Activated CD4-positive, alpha-beta memory T cell treated with anti-CD3 and anti-CD28 coated beads for 36 hours (primary cell): ENCODE data around the gene TSPAN15. TPM values are rescaled to one million over a fixed set of nuclear protein-coding genes. Genes with fewer than 3 reads are reported as not detected.
A peak's percentile ranks its signal among the peaks of the same experiment; 100 is the strongest.
"Not testable (repeated sequence)": the region's sequence is repeated elsewhere in the genome, so short reads cannot be mapped to it uniquely, and the experiment has no call there.

Experiments
- CTCF ChIA-PET: fragments of 350-600 bp; sonication (Branson Sonifier 250); formaldehyde crosslinking; loops from one replicate; lab custom pipeline; 2021; ENCODE audit warnings: antibody characterized with exemption, inconsistent platforms; lab: Charles Lee
- POLR2A ChIA-PET: fragments of 350-600 bp; sonication (Branson Sonifier 250); formaldehyde crosslinking; loops from one replicate; lab custom pipeline; 2021; ENCODE audit warnings: antibody characterized with exemption; lab: Charles Lee
- DNase-seq: peaks from one replicate; pipeline ENCODE4 v3.0.0-alpha.2; 2020
- H3K27ac Mint-ChIP-seq: one replicate; pipeline ENCODE4 v1.8.0; 2021; ENCODE audit warnings: mixed read lengths
- H3K27me3 Mint-ChIP-seq: one replicate; pipeline ENCODE4 v1.8.0; 2021; ENCODE audit warnings: mixed read lengths
- H3K36me3 Mint-ChIP-seq: one replicate; pipeline ENCODE4 v1.8.0; 2021; ENCODE audit warnings: mixed read lengths
- H3K4me1 Mint-ChIP-seq: one replicate; pipeline ENCODE4 v1.8.0; 2021; ENCODE audit warnings: low read depth, mixed read lengths
- H3K4me3 Mint-ChIP-seq: one replicate; pipeline ENCODE4 v1.8.0; 2021; ENCODE audit warnings: mild to moderate bottlenecking, mixed read lengths
- H3K9me3 Mint-ChIP-seq: one replicate; pipeline ENCODE4 v1.8.0; 2021; ENCODE audit warnings: mixed read lengths
- intact Hi-C: fragments of 100-400 bp; cut with micrococcal nuclease; formaldehyde crosslinking; loops from one replicate; pipeline ENCODE4 v1.15.1; 2023
- total RNA-seq, 2 experiments: library from RNA; stranded (reverse); gene quantifications; one replicate each; pipeline ENCODE4 v1.2.3, GENCODE V29; 2021

TSPAN15 gene
- total RNA-seq, 2 experiments from 2014 or later: 2.5 to 3.1 TPM

DNA sequence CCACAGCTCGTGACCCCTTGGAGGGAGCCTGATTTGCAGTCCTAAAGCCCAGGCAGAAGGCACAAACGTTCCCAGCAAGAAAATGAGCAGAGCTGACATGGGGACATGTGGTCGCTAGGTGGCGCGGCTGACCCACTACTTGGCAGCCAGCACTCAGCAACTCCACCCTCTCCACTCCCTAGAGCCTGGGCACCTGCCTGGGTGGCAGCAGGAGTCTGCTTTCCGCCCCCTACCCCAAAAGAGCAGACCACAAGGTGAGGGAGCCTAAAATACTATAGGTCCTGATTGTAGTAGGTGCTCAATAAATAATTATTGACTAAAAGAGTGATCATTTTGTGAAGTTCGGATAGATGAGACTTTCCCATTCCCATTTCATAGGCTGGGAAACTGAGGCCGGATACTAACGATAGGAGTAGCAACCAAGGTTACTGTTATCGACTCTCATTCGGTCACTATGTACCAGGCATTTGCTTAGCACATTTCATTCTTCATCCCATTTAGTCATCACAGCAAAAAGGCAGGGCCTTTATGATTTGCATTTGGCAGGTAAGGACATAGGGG, 64.5 kb downstream of the TSPAN15 start:
- peak; percentile 86 for DNase-seq
- Mint-ChIP-seq H3K9me3 (no peaks in the 10 kb centered on the region), H3K27me3 (no peaks in the 10 kb centered on the region), H3K36me3 (no peaks in the 10 kb centered on the region), H3K27ac (no peak overlapping the region), H3K4me3 (no peak overlapping the region), H3K4me1 (no peaks in the 10 kb centered on the region)
- ChIA-PET POLR2A (interaction anchor here (1.3 kb wide), 1 partner anchor 120 kb away, joined by 4 read pairs; no protein-coding TSS in a partner anchor), CTCF (interaction anchor here (0.6 to 6.3 kb wide), 41 partner anchors 8 to 401 kb away, joined by 3 to 247 read pairs (median 4); partner anchors contain the start of genes FAM241B, NEUROG3 and TACR2)
- intact Hi-C loops: loop anchor here (1.0 to 5.0 kb wide), 3 partner anchors 124 to 397 kb away; no protein-coding TSS in a partner anchor

DNA sequence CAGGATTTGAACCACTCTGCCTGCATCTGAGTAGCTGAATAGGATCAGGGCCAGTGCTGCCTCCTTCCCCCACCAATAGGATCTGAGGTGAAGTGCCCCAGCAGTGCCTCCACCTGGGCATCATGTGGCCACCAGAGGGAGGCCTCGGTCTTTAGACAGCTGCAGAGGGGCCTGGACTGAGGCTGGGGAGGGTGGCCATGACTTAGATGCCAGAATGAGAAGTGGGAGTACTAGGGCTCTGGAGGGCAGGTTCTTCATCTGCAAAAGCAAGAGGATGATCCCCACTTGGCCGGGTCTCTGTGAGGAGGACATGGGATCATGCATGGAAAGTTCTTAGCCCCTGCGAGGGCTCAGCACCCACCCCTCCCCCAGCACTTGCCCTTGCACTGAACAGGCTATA, 65.1 kb downstream of the TSPAN15 start:
- ChIA-PET CTCF (interaction anchor here (1.0 to 6.3 kb wide), 14 partner anchors 8 to 400 kb away, joined by 3 to 247 read pairs (median 8); partner anchors contain the start of gene FAM241B), POLR2A (interaction anchor here (1.3 kb wide), 1 partner anchor 120 kb away, joined by 4 read pairs; no protein-coding TSS in a partner anchor)
- H3K4me1 Mint-ChIP-seq: no peaks in the 10 kb centered on the region
- intact Hi-C loops: loop anchor here (5.0 kb wide), 1 partner anchor 396 kb away; no protein-coding TSS in a partner anchor
- no peaks in the 10 kb centered on the region for H3K27me3 Mint-ChIP-seq
- no peaks in the 10 kb centered on the region for H3K9me3 Mint-ChIP-seq
- peak; percentile 56 for DNase-seq
- no peak overlapping the region for H3K4me3 Mint-ChIP-seq
- no peak overlapping the region for H3K27ac Mint-ChIP-seq
- H3K36me3 Mint-ChIP-seq: no peaks in the 10 kb centered on the region

DNA sequence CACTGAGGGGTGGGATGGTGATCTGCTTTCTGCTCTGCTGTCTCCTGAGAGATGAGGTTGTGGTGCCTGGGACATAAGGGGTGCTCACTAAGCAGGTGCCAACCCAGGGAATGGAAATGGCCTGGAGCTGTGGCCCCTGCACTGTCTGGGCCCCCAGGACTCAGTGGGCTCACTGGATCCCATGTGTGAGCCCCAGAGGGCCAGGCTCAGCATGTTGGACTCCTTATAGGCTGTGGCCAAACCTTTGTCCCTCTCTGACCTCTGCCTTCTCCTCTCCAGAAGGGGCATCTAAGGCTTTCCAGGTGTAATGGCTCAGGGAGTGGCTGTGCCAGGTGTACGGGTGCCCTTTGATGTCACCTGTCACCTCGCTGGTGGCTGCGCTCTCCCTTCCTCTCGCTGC, 65.5 kb downstream of the TSPAN15 start:
- Mint-ChIP-seq H3K27me3 (no peaks in the 10 kb centered on the region), H3K4me1 (no peaks in the 10 kb centered on the region), H3K4me3 (no peak overlapping the region), H3K36me3 (no peaks in the 10 kb centered on the region), H3K27ac (no peak overlapping the region), H3K9me3 (no peaks in the 10 kb centered on the region)
- ChIA-PET CTCF (interaction anchor here (1.0 to 6.3 kb wide), 8 partner anchors 8 to 201 kb away, joined by 3 to 247 read pairs (median 5); no protein-coding TSS in a partner anchor), POLR2A (no interaction called here)
- DNase-seq: no peak
- intact Hi-C loops: loop anchor here (5.0 kb wide), 1 partner anchor 396 kb away; no protein-coding TSS in a partner anchor

DNA sequence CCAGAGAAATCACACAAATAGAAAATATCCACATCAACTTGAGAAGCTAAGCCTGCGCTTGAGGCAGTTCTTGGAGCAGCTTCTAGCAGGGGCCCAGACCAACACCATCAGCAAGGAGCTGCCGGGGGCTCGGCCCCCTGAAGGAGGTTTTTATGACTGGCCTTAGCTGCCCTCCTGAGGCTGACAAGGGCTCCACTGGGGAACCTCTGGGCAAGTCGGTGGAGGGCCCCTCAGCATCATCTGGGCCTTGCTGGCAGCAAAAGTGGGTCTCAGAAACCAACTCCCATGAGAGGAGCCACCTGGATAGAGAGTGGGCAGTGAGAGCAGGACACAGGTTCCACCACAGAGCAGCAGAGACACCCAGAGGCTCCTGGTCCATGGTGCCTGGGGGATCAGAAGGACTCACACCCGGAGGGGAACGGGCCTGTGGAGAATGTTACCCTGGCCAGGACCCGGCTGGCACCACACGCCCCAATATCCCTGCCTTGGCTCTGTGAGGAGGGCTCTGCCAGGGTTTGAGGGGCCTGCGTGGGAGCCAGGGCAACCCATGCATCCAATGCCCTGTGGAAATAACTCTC, 66.1 kb downstream of the TSPAN15 start:
- CTCF ChIA-PET: interaction anchor here (1.0 to 6.3 kb wide), 5 partner anchors 9 to 200 kb away, joined by 3 to 247 read pairs (median 4); no protein-coding TSS in a partner anchor
- no peak for DNase-seq
- intact Hi-C loops: loop anchor here (5.0 kb wide), 1 partner anchor 395 kb away; no protein-coding TSS in a partner anchor

DNA sequence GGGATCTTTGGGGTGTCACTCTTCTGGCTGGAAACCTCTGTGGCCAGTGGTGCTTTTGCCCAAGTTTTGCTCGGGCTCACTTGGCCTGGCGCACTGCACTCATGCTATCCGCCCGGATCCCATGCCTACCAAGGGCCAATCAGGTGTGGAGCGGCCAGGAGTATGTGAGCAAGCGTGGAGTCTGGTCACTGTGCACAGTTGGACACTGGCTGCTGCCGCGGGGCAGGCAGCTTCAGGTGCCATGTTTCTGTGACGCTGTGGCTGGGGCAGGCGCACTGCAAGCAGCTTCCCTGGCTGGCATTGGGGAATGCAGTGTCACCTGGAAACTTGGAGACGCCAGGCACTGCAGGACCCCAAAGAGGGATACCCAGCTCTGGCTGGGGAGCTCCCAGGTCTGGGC, 76.7 kb downstream of the TSPAN15 start:
- no peaks in the 10 kb centered on the region for H3K9me3 Mint-ChIP-seq
- no peaks in the 10 kb centered on the region for H3K4me1 Mint-ChIP-seq
- H3K27ac Mint-ChIP-seq: no peak overlapping the region
- no peaks in the 10 kb centered on the region for H3K36me3 Mint-ChIP-seq
- H3K4me3 Mint-ChIP-seq: no peak overlapping the region
- H3K27me3 Mint-ChIP-seq: peaks cover 2% of the 10 kb centered on the region
- intact Hi-C loops: no loop called here
- ChIA-PET POLR2A (no interaction called here), CTCF (interaction anchor here (1.0 to 2.0 kb wide), 6 partner anchors 11 to 114 kb away, joined by 3 to 5 read pairs (median 4); partner anchors contain the start of gene FAM241B)
- DNase-seq: no peak

More for the DNA sequence above, 66.1 kb downstream of the TSPAN15 start:
- Mint-ChIP-seq H3K4me3 (no peak overlapping the region), H3K36me3 (no peaks in the 10 kb centered on the region), H3K4me1 (no peaks in the 10 kb centered on the region), H3K9me3 (no peaks in the 10 kb centered on the region), H3K27ac (no peak overlapping the region), H3K27me3 (no peaks in the 10 kb centered on the region)
- POLR2A ChIA-PET: no interaction called here

DNA sequence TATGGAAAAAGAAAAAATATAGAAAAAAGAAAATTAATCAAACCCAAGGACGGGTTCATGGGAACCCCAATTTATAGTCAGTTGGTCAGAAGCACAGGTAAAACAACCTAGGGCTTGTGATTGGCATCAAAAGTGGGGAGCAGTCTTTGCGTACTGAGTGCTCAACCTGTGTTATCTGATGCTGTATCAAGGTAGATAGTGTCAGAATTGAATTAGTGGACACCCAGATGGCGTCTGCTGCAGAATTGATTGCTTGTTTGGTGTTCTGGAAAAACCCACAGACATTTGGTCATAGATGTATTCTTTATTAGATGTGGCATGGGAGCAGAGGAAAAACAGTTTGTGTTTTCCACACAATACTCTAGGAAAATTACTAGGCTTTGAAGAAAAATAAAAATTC, 82.4 kb downstream of the TSPAN15 start:
- Mint-ChIP-seq H3K27ac (no peak overlapping the region), H3K27me3 (no peaks in the 10 kb centered on the region), H3K4me1 (no peaks in the 10 kb centered on the region), H3K4me3 (no peak overlapping the region), H3K36me3 (no peaks in the 10 kb centered on the region), H3K9me3 (peaks cover 6% of the 10 kb centered on the region)
- no peak for DNase-seq
- intact Hi-C loops: no loop called here
- ChIA-PET CTCF (interaction anchor here (1.7 kb wide), 1 partner anchor 18 kb away, joined by 6 read pairs; no protein-coding TSS in a partner anchor), POLR2A (no interaction called here)

DNA sequence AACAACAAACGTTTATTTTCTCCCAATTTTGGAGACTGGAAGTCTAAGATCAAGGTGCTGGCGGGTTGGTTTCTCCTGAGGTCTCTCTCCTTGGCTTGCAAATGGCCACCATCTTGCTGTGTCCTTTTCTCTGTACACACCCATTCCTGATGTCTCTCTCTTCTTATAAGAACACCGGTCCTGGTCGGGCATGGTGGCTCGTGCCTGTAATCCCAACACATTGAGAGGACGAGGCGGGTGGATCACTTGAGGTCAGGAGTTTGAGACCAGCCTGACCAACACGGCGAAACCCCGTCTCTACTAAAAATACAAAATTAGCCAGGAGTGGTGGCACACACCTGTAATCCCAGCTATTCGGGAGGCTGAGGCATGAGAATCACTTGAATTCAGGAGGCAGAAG, 85.3 kb downstream of the TSPAN15 start:
- H3K4me3 Mint-ChIP-seq, H3K27ac Mint-ChIP-seq, H3K4me1 Mint-ChIP-seq, intact Hi-C loops, H3K27me3 Mint-ChIP-seq, H3K36me3 Mint-ChIP-seq, CTCF ChIA-PET, DNase-seq, POLR2A ChIA-PET: not testable (repeated sequence)
- H3K9me3 Mint-ChIP-seq: peaks cover 15% of the 10 kb centered on the region

DNA sequence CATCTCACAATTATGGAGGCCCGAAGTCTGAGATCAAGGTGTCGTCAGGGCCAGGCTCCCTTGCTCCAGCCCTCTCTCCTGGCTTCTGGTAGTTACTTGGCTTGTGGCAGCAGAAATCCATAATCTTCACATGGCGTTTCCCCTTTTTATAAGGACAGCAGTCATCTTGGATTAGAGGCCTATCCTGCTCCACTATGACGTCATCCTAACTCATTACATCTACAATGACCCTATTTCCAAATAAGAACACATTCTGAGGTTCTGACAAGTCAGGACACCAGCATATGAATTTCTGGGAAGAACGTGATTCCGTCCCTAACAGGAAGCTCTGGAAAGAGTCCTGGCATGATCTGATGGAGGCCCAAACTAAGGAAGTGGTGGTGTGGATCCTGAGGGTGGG, 86.2 kb downstream of the TSPAN15 start:
- intact Hi-C loops: no loop called here
- Mint-ChIP-seq H3K9me3 (peaks cover 19% of the 10 kb centered on the region), H3K36me3 (no peaks in the 10 kb centered on the region), H3K4me3 (no peak overlapping the region), H3K4me1 (no peaks in the 10 kb centered on the region), H3K27ac (no peak overlapping the region), H3K27me3 (peaks cover 3% of the 10 kb centered on the region)
- ChIA-PET POLR2A (no interaction called here), CTCF (no interaction called here)
- no peak for DNase-seq

DNA sequence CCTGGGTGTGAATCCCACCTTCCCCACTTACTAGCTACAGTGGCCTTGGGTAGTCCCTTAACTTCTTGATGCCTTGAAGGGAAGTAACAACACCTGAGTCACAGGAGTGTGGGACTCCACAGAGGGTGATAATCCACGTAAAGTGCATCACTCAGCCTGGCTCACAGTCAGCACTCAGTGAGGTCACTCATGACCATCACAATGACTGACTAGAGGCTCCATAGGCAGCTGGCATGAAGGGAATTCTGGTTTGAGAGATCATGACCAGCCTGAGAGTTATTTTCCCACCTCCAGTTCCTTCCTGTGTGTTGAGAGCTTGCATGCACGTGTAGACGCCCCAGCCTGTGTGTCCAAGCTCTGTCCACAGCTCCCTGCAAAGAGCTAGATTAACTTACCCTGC, 87.2 kb downstream of the TSPAN15 start:
- no peak overlapping the region for H3K4me3 Mint-ChIP-seq
- peaks cover 3% of the 10 kb centered on the region for H3K27me3 Mint-ChIP-seq
- ChIA-PET POLR2A (no interaction called here), CTCF (interaction anchor here (0.6 kb wide), 1 partner anchor 23 kb away, joined by 3 read pairs; no protein-coding TSS in a partner anchor)
- no peak overlapping the region for H3K27ac Mint-ChIP-seq
- intact Hi-C loops: no loop called here
- DNase-seq: no peak
- H3K36me3 Mint-ChIP-seq: no peaks in the 10 kb centered on the region
- no peaks in the 10 kb centered on the region for H3K4me1 Mint-ChIP-seq
- peaks cover 17% of the 10 kb centered on the region for H3K9me3 Mint-ChIP-seq

DNA sequence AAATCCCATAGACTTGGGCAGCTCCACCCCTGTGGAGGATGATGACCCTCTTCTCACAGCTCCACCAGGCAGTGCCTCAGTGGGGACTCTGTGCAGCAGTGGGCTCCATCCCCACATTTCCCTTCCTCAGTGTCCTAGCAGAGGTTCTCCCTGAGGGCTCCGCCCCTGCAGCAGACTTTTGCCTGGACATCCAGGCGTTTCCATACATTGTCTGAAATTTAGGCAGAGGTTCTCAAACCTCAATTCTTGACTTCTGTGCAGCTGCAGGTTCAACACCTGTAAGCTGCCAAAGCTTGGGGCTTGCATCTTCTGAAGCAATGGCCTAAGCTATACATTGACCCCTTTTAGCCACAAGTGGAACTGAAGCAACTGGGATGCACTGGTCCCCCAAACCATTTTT, 90.2 kb downstream of the TSPAN15 start:
- Mint-ChIP-seq H3K9me3 (peaks cover 13% of the 10 kb centered on the region), H3K27ac (no peak overlapping the region), H3K27me3 (peaks cover 3% of the 10 kb centered on the region), H3K4me3 (no peak overlapping the region), H3K36me3 (no peaks in the 10 kb centered on the region), H3K4me1 (no peaks in the 10 kb centered on the region)
- CTCF ChIA-PET: no interaction called here
- POLR2A ChIA-PET: no interaction called here
- intact Hi-C loops: no loop called here
- no peak for DNase-seq

DNA sequence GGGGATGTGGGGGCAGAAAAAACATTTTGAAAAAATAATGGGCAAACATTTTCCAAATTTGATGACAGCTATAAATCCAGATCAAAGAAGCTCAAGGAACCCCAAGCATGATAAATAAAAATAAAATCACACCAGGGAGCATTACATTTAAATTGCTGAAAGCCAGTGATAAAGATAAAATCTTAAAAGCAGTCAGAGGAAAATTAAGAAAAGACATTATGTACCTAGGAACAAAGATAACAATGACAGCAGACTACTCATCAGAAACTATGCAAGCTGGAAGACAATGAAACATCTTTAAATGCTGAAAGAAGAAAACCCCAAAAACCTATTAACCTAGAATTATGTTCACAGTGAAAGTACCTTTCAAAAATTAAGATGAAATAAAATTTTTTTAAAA, 98.7 kb downstream of the TSPAN15 start:
- no peak for DNase-seq
- H3K36me3 Mint-ChIP-seq: peaks cover 9% of the 10 kb centered on the region
- POLR2A ChIA-PET: no interaction called here
- intact Hi-C loops: no loop called here
- peaks cover 33% of the 10 kb centered on the region for H3K9me3 Mint-ChIP-seq
- H3K4me1 Mint-ChIP-seq: no peaks in the 10 kb centered on the region
- H3K27ac Mint-ChIP-seq: no peak overlapping the region
- CTCF ChIA-PET: interaction anchor here (0.8 to 1.3 kb wide), 3 partner anchors 35 to 79 kb away, joined by 4 to 6 read pairs (median 5); no protein-coding TSS in a partner anchor
- H3K27me3 Mint-ChIP-seq: peaks cover 4% of the 10 kb centered on the region
- H3K4me3 Mint-ChIP-seq: no peak overlapping the region

DNA sequence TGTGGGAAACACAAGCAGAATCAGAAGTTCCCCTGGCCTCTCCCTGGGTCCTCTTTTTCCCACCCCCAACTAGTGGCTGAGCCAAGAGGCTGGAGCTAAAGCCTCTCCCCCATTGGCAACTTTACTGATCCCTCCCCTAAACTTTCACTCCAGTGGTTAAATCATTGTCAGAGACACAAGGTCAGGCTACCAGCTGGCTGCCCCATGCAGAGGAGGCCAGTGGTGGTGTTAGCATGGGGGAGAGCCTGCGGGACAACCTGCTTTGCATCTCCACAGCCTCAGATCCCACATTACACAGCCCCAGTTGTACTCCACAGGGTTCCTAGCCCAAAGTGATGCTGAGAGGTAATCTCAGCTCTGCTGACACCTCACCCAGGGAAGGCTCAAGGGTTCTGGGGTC, 101.0 kb downstream of the TSPAN15 start:
- no peak for DNase-seq
- peaks cover 33% of the 10 kb centered on the region for H3K9me3 Mint-ChIP-seq
- no peak overlapping the region for H3K27ac Mint-ChIP-seq
- no peaks in the 10 kb centered on the region for H3K4me1 Mint-ChIP-seq
- H3K4me3 Mint-ChIP-seq: no peak overlapping the region
- ChIA-PET CTCF (no interaction called here), POLR2A (no interaction called here)
- peaks cover 9% of the 10 kb centered on the region for H3K36me3 Mint-ChIP-seq
- intact Hi-C loops: no loop called here
- H3K27me3 Mint-ChIP-seq: peaks cover 6% of the 10 kb centered on the region
